22Rv1 (cell line): ENCODE data around the gene PCDHA6.

Source experiments
- ZFX ChIP-seq: fragments of 450-650 bp; IDR thresholded peaks from 2 replicates; pipeline ENCODE4 v1.6.1; 2017; ENCODE audit warnings: antibody characterized with exemption, borderline replicate concordance
- TF ChIP-seq, protein P1 (sequence below): fragments of 450-650 bp; IDR thresholded peaks from 2 replicates; pipeline ENCODE4 v1.5.1; 2017; ENCODE audit warnings: mild to moderate bottlenecking

DNA sequence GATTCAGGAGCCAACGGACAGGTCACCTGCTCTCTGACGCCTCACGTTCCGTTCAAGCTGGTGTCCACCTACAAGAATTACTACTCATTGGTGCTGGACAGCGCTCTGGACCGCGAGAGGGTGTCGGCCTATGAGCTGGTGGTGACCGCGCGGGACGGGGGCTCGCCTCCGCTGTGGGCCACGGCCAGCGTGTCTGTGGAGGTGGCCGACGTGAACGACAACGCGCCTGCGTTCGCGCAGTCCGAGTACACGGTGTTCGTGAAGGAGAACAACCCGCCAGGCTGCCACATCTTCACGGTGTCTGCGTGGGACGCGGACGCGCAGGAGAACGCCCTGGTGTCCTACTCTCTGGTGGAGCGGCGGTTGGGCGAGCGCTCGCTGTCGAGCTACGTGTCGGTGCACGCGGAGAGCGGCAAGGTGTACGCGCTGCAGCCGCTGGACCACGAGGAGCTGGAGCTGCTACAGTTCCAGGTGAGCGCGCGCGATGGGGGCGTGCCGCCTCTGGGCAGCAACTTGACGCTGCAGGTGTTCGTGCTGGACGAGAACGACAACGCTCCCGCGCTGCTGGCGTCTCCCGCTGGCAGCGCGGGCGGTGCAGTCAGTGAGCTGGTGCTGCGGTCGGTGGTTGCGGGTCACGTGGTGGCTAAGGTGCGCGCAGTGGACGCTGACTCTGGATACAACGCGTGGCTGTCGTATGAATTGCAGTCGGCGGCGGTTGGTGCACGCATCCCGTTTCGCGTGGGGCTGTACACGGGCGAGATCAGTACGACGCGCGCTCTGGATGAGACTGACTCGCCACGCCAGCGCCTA lies 29.6 kb downstream of the PCDHA6 start:
- TF ChIP-seq, protein P1, sequence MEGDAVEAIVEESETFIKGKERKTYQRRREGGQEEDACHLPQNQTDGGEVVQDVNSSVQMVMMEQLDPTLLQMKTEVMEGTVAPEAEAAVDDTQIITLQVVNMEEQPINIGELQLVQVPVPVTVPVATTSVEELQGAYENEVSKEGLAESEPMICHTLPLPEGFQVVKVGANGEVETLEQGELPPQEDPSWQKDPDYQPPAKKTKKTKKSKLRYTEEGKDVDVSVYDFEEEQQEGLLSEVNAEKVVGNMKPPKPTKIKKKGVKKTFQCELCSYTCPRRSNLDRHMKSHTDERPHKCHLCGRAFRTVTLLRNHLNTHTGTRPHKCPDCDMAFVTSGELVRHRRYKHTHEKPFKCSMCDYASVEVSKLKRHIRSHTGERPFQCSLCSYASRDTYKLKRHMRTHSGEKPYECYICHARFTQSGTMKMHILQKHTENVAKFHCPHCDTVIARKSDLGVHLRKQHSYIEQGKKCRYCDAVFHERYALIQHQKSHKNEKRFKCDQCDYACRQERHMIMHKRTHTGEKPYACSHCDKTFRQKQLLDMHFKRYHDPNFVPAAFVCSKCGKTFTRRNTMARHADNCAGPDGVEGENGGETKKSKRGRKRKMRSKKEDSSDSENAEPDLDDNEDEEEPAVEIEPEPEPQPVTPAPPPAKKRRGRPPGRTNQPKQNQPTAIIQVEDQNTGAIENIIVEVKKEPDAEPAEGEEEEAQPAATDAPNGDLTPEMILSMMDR, result no peak
- TF ChIP-seq ZFX, result no peak
